Suprapubic skin (tissue), 4 donors: ENCODE data around the gene ACP3. TPM values are rescaled to one million over a fixed set of nuclear protein-coding genes. Genes with fewer than 3 reads are reported as not detected.

Experiments used
- DNase-seq, 2 donors: peaks; one replicate each; pipeline ENCODE4 v3.0.0-alpha.2; 2019; ENCODE audit warnings: low spot score in 2 of 2
- H3K27ac ChIP-seq: fragments of 200-600 bp; sonication (generic); one replicate; pipeline ENCODE4 v1.5.1; 2019
- H3K27me3 ChIP-seq: fragments of 200-600 bp; sonication (generic); one replicate; pipeline ENCODE4 v1.5.1; 2019
- H3K36me3 ChIP-seq: fragments of 200-600 bp; sonication (generic); one replicate; pipeline ENCODE4 v1.5.1; 2019
- H3K4me1 ChIP-seq: fragments of 200-600 bp; sonication (generic); one replicate; pipeline ENCODE4 v1.5.1; 2019
- H3K4me3 ChIP-seq: fragments of 200-600 bp; sonication (generic); one replicate; pipeline ENCODE4 v1.5.1; 2019; ENCODE audit warnings: mild to moderate bottlenecking
- H3K9me3 ChIP-seq: fragments of 200-600 bp; sonication (generic); one replicate; pipeline ENCODE4 v1.5.1; 2019
- CTCF ChIP-seq, 2 donors: fragments of 200-600 bp in 1 of 2; fragments of 450-650 bp in 1 of 2; sonication (generic) in 1 of 2; IDR thresholded peaks; one replicate each; pipeline ENCODE4 v1.5.1; 2016 to 2019; ENCODE audit warnings: antibody characterized with exemption in 2 of 2, mild to moderate bottlenecking in 1 of 2, moderate library complexity in 1 of 2
- EP300 ChIP-seq: sonication (generic); formaldehyde crosslinking; IDR thresholded peaks from one replicate; pipeline ENCODE4 v1.6.1; 2017; ENCODE audit warnings: antibody characterized with exemption
- POLR2A ChIP-seq, 2 donors: fragments of 450-650 bp; IDR thresholded peaks; one replicate each; pipeline ENCODE4 v1.6.1; 2017; ENCODE audit warnings: antibody characterized with exemption in 2 of 2, mild to moderate bottlenecking in 2 of 2, moderate library complexity in 2 of 2
- POLR2AphosphoS5 ChIP-seq, 3 donors: sonication (generic); formaldehyde crosslinking; IDR thresholded peaks; one replicate each; pipeline ENCODE4 v1.6.1; 2017; ENCODE audit warnings: antibody characterized with exemption in 3 of 3
- whole genome bisulfite sequencing: methylation state at CpG from one replicate; pipeline ENCODE4 v1.1.5; 2018; 5-methylcytosine and 5-hydroxymethylcytosine counted together
- total RNA-seq, 4 donors: library from RNA; depleted of rRNA; stranded (reverse); fragments of >200 nt; gene quantifications; one replicate each; pipeline ENCODE4 v1.1.0, GENCODE V29; 2016

ACP3 gene
- total RNA-seq: 10 to 100 TPM; 38.2 to 71.7 (median 60.1) TPM

DNA sequence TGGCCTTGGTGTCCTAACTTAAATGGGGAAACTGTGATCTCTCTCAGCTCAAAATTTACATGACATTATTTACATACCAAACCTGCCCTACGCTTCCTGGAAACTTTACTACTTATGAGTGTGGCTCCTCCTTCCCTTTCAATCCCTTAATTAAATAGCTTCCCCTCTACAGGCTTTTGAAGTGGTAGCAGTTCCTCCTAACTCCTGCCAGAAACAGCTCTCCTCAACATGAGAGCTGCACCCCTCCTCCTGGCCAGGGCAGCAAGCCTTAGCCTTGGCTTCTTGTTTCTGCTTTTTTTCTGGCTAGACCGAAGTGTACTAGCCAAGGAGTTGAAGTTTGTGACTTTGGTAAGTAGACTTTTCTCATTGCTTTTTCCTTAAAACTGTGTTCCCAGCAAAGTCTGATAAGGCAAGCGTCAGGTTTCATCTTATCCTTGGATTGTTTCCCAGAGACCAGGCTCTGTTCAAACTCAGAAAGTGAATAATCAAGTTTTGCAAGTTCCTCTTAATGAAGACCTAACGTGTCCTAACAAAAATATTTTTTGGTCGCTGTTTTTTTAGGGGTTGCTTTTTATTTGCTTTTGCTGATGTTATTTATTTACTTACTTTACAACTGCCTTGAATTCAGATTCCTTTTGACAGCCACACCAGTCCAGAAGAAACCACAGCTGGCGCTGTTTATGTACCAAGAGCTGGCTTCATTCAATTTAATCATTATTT lies at the start of gene ACP3:
ACP3 (plus strand) TSS at position 179 of the 720 bp plus-strand sequence; CDS start at position 229, 50 bp downstream.
- peak within 1 kb of the TSS; percentile 86 for H3K27ac ChIP-seq
- WGBS: 11% methylated on average over 6 of the region's 6 CpGs
- H3K9me3 ChIP-seq: no peaks in the 10 kb centered on the region
- peaks cover 38% of the 10 kb centered on the region for H3K4me1 ChIP-seq
- H3K36me3 ChIP-seq: no peaks in the 10 kb centered on the region
- H3K27me3 ChIP-seq: no peaks in the 10 kb centered on the region
- TF ChIP-seq POLR2AphosphoS5 (IDR thresholded peaks at IDR 0.05) (peak in 1 of 3 donors; percentile 10), CTCF (IDR thresholded peaks at IDR 0.05) (no peak)
- peak within 1 kb of the TSS; percentile 29 for H3K4me3 ChIP-seq
- no peak for DNase-seq

GRCh38 chr3:132268956-132269355 lies 48.3 kb upstream of the ACP3 start:
- no peak for DNase-seq
- WGBS: 82% methylated on average over 2 of the region's 2 CpGs
- Histone ChIP-seq H3K4me1 (no peaks in the 10 kb centered on the region), H3K36me3 (no peaks in the 10 kb centered on the region), H3K27ac (no peak overlapping the region), H3K4me3 (no peak overlapping the region), H3K27me3 (no peaks in the 10 kb centered on the region), H3K9me3 (no peaks in the 10 kb centered on the region)
- TF ChIP-seq EP300: no peak
- TF ChIP-seq POLR2AphosphoS5 (IDR thresholded peaks at IDR 0.05): no peak
- no peak for TF ChIP-seq POLR2A (IDR thresholded peaks at IDR 0.05)
- no peak for TF ChIP-seq CTCF (IDR thresholded peaks at IDR 0.05)

DNA sequence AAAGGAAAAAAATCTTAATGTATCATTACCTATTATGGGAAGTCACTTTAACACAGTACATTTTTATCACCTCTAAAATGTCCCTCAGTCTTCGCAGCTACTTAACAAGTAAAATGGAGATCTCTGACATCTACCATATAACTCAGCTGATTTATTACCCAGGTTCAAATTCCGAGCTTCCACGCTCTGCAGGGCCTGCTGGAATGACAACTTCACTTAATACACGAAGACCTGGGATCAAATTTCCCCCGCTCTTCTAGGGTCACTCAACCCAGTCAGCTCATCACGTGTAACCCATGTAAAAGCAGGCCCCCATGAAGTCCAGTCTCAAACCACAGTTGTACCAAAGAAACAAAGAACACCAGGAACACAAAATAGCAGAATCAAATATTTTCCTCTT lies 44.2 kb upstream of the ACP3 start:
- H3K4me3 ChIP-seq: no peak overlapping the region
- H3K4me1 ChIP-seq: no peaks in the 10 kb centered on the region
- no peaks in the 10 kb centered on the region for H3K36me3 ChIP-seq
- no peaks in the 10 kb centered on the region for H3K9me3 ChIP-seq
- DNase-seq: no peak
- no peak overlapping the region for H3K27ac ChIP-seq
- TF ChIP-seq POLR2AphosphoS5 (IDR thresholded peaks at IDR 0.05): no peak
- no peak for TF ChIP-seq EP300
- TF ChIP-seq POLR2A (IDR thresholded peaks at IDR 0.05): no peak
- no peak for TF ChIP-seq CTCF (IDR thresholded peaks at IDR 0.05)
- H3K27me3 ChIP-seq: no peaks in the 10 kb centered on the region
- WGBS: 59% methylated on average over 6 of the region's 6 CpGs

GRCh38 chr3:132276228-132276906 lies 40.8 kb upstream of the ACP3 start:
- no peak for TF ChIP-seq POLR2A (IDR thresholded peaks at IDR 0.05)
- no peak for TF ChIP-seq CTCF (IDR thresholded peaks at IDR 0.05)
- no peak for TF ChIP-seq EP300
- no peak for TF ChIP-seq POLR2AphosphoS5 (IDR thresholded peaks at IDR 0.05)
- DNase-seq: no peak

GRCh38 chr3:132279030-132279429 lies 38.2 kb upstream of the ACP3 start:
- Histone ChIP-seq H3K36me3 (no peaks in the 10 kb centered on the region), H3K27ac (no peak overlapping the region), H3K4me3 (no peak overlapping the region), H3K27me3 (no peaks in the 10 kb centered on the region), H3K9me3 (no peaks in the 10 kb centered on the region), H3K4me1 (no peaks in the 10 kb centered on the region)
- WGBS: 74% methylated on average over 2 of the region's 2 CpGs
- DNase-seq: no peak
- TF ChIP-seq POLR2A (IDR thresholded peaks at IDR 0.05) (no peak), POLR2AphosphoS5 (IDR thresholded peaks at IDR 0.05) (no peak), CTCF (IDR thresholded peaks at IDR 0.05) (no peak), EP300 (no peak)

More at GRCh38 chr3:132276228-132276906, 40.8 kb upstream of the ACP3 start:
- 83% methylated on average over 5 of the region's 5 CpGs for WGBS
- no peaks in the 10 kb centered on the region for H3K4me1 ChIP-seq
- H3K27me3 ChIP-seq: no peaks in the 10 kb centered on the region
- H3K36me3 ChIP-seq: no peaks in the 10 kb centered on the region
- no peak overlapping the region for H3K27ac ChIP-seq
- H3K4me3 ChIP-seq: no peak overlapping the region
- no peaks in the 10 kb centered on the region for H3K9me3 ChIP-seq
